ENCODE measurements around the gene TWSG1.
"Not testable (repeated sequence)": the region's sequence is repeated elsewhere in the genome, so short reads cannot be mapped to it uniquely, and the experiment has no call there.

Gene TWSG1

GRCh38 chr18:9400197-9400596, 65.6 kb downstream of the TWSG1 start:
- no peak for DNase-seq

GRCh38 chr18:9401176-9401575, 66.6 kb downstream of the TWSG1 start:
- no peak for DNase-seq

DNA sequence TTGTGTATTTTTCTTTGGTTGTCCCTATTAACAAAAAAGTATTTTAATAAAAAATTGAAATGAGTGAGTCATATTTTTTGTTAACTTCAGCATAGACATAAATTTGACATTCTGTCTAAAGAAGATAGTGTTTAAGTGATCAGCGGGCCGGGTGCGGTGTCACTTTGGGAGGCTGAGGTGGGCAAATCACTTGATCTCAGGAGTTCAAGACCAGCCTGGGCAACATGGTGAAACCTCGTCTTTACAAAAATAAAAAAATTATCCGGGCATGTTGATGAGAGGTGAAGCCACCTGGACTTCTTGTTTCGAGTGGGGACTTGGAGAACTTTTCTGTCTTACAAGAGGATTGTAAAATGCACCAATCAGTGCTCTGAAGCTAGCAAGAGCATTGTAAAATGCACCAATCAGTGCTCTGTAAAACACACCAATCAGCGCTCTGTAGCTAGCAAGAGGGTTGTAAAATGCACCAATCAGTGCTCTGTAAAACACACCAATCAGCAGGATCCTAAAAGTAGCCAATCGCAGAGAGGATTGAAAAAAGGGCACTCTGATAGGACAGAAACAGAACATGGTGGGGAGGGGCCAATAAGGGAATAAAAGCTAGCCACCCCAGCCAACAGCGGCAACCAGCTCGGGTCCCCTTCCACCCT, 67.9 kb downstream of the TWSG1 start:
- not testable (repeated sequence) for DNase-seq

GRCh38 chr18:9403795-9404564, 69.4 kb downstream of the TWSG1 start:
- peak in 1 of 2 experiments; percentile 9 for DNase-seq

DNA sequence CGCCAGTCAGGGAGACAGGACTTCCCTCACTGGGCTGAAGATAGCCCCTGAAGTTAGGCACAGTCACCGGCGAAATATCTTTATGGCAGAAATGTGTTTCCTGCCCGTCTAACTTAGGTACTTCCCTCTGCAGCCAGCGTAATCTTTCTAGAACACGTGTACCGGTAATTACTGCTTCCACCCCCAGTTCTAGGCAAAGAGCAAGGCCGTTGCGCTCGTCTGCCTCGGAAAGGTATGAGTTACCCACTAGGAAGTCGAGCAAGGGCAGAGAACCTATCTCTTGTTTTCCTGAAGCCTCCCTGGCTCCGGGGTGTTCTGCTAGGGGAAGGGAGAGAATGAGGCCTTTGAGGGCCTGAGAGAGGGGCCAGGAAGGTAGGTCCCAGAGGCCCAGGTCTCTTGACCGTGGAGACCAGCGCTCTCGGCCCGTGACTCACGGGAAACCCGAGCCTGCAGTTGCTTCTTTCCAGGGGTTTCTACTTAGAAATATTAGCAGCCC, 70.0 kb downstream of the TWSG1 start:
- DNase-seq = no peak

DNA sequence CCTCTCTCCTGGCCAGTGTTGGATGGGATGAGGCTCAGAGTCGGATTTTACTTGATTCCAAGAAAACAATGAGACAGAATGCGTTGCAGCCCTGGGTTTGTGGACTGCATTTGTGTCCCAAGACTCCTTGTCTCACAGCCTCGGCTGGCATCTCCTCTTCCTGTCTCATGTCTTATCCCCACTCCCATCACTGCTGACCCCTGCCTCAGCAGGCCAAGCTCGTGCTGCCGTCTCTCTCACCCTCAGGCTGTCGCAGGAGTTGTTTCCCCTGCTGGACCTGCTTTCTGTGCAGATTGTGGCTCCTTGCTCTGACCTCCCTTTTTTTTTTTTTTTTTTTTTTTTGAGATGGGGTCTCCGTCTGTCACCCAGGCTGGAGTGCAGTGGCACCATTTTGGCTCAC, 70.6 kb downstream of the TWSG1 start:
- DNase-seq = no peak

DNA sequence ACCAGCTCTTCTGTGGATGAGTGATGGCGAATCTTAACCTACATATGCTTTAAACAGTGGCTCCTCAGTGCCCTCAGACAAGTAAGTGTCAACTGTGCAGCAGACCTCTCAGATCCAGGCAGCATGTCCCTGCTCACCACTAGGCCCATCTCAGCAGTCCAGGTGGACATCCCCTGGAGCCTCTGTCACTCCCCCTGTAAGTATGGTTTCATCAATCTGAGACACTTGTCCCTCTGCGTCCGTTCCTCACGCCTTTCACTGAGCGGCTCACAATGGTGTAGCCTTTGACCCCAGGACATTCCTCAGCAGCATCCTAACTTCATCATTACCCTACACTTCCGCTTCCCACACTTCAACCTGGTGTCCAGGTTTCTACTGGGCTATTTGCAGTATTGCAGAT, 71.4 kb downstream of the TWSG1 start:
- no peak for DNase-seq

- no peak for DNase-seq
Observed at GRCh38 chr18:9410515-9410914, 75.9 kb downstream of the TWSG1 start.

GRCh38 chr18:9413576-9413975, 79.0 kb downstream of the TWSG1 start:
- no peak for DNase-seq

- DNase-seq = no peak
Observed at GRCh38 chr18:9416563-9417072, 82.0 kb downstream of the TWSG1 start.

- DNase-seq = no peak
Observed at GRCh38 chr18:9417073-9417851, 82.7 kb downstream of the TWSG1 start.

DNA sequence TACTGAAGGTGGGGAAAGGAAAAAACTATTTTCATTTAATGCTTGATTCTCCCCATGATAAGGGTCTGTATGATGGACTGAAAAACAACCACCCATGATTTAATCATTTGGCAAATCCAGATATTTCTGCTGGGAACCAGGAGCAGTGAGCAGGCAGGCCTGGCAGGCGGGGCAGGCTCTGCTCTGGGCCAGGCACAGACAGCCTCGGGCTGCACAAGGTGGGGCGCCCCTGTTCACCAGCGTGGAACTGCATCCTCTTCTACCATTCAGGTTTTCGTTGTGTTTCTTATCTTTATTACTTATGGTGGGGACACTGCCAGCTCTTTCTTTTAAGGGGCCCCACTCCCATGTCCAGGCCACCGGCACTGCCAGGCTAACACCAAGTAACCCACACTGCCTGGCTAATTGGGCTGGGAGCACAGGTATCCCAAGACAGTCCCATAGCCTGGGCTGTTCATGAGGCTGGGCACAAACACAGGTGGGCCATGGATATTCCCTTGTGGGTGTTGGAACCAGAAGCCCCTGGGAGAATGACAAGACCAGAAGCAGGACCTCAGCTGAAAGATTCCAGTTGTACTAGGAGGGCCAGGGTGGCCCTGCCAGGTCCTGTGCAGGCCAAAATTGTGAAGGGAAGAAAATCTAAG, 83.6 kb downstream of the TWSG1 start:
- no peak for DNase-seq

DNA sequence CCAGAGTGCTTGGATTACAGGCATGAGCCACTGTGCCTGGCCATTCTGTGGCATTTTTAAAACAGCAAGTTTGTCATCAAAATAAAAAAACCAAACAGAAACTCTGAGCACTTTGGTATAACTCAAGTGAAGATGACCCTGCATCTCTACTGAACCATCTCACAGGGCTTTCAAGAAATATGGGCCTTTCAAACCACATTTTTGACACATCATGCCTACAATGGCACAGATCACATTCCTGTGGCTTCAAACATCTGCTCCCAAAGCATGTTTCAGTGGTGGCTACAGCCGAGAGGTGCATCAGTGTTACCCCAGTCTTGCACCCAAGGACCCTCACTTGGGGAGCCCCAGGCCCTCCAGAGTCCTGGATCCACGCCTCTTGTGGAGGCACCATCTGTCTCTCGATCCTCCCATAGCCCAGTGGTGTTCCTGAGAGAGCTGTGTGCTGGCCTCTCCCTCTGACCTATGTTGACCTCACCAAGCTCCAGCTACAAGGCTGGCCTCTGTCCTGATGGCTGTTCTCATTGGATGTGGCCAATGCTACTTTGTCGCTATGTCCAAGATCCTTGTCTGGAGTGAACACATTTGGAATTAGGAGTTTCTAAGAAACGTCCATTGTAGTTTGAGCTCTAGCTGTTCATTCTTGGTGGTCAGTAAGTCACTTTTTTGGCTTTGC, 85.5 kb downstream of the TWSG1 start:
- no peak for DNase-seq

GRCh38 chr18:9421096-9421900, 86.7 kb downstream of the TWSG1 start:
- no peak for DNase-seq

DNA sequence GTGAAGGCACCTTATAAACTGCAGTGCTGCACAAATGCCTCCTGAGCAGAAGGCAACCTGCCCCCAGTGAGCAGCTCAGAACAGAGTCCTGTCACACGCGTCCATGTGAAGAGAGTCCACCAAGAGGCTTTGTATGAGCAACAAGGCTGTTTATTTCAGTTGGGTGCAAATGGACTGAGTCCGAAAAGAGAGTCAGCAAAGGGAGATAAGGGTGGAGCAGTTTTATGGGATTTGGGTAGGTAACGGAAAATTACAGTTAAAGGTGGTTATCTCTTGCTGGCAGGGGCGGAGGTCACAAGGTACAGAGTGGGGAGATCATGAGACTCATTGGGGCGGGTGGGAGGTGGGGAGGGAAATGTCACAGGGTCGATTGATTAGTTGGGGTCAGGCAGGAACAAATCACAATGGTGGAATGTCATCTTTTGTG, 87.3 kb downstream of the TWSG1 start:
- no peak for DNase-seq

GRCh38 chr18:9422816-9423519, 88.4 kb downstream of the TWSG1 start:
- DNase-seq = no peak

DNA sequence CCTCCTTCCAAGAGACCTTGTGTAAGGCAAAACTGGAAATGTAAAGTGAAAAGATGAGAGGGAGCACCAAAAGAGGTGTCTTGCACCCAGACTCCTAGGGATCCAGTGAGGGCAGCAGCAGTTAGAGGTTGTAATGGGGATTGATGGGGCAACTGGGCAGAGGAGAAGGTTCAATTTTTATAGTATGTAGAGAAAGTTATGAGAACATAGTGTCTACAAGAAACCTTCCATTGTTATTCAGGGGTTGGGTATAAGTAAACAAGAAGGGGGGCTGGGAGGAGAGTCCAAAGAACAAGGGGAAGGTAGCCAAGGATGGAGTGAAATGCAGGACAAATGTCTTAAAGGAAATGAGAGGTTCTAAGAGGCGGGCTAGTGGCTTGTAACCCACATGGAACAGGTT, 89.1 kb downstream of the TWSG1 start:
- not testable (repeated sequence) for DNase-seq

- DNase-seq = not testable (repeated sequence)
Observed at GRCh38 chr18:9424235-9424634, 89.7 kb downstream of the TWSG1 start.

- DNase-seq = no peak
Observed at GRCh38 chr18:9426753-9427152, 92.2 kb downstream of the TWSG1 start.

DNA sequence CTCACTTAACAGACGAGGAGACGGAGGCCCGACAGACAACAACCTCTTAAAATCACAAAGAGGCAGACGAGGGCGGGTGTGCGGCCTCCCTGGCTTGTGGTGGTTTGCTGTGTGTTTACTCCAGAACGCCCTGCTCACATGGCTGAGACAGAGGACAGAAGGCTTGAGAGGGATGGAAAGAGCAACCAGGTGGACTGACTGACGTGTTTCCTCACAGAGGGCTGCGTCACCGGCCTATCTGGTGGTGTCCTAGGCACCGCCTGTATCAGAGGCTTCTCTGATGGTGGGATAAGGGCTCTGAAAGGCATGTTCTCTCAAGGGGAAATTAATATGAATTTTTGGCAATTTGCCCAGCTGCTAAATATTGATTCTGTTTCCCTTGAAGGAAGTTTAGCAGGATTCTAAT, 93.7 kb downstream of the TWSG1 start:
- DNase-seq = no peak
